Parathyroid adenoma (tissue), 2 donors: ENCODE data around the gene GPR32.
A peak's percentile ranks its signal among the peaks of the same experiment; 100 is the strongest.

Source experiments
- H2AFZ ChIP-seq: fragments of 300-600 bp; sonication (generic); one replicate; pipeline ENCODE4 v1.7.0; 2017; ENCODE audit warnings: antibody characterized with exemption, mild to moderate bottlenecking
- H3K27ac ChIP-seq: fragments of 300-600 bp; sonication (generic); one replicate; pipeline ENCODE4 v1.7.0; 2017
- H3K27me3 ChIP-seq: fragments of 300-600 bp; sonication (generic); one replicate; pipeline ENCODE4 v1.7.0; 2017; ENCODE audit warnings: low read length; ENCODE audit not compliant: control insufficient read depth, insufficient read depth
- H3K36me3 ChIP-seq: fragments of 300-600 bp; sonication (generic); one replicate; pipeline ENCODE4 v1.7.0; 2017; ENCODE audit warnings: low read length; ENCODE audit not compliant: control insufficient read depth, insufficient read depth
- H3K4me1 ChIP-seq: fragments of 300-600 bp; sonication (generic); one replicate; pipeline ENCODE4 v1.7.0; 2017; ENCODE audit warnings: control low read depth
- H3K4me2 ChIP-seq: fragments of 300-600 bp; sonication (generic); one replicate; pipeline ENCODE4 v1.7.0; 2017; ENCODE audit warnings: low read length
- H3K4me3 ChIP-seq: fragments of 300-600 bp; sonication (generic); one replicate; pipeline ENCODE4 v1.7.0; 2017; ENCODE audit warnings: low read depth, low read length
- H3K79me2 ChIP-seq: fragments of 300-600 bp; sonication (generic); one replicate; pipeline ENCODE4 v1.7.0; 2017; ENCODE audit warnings: control low read depth
- H3K9ac ChIP-seq: fragments of 300-600 bp; sonication (generic); one replicate; pipeline ENCODE4 v1.7.0; 2017; ENCODE audit warnings: mild to moderate bottlenecking
- H3K9me3 ChIP-seq: fragments of 300-600 bp; sonication (generic); one replicate; pipeline ENCODE4 v1.7.0; 2017; ENCODE audit warnings: low read length; ENCODE audit not compliant: control insufficient read depth
- CTCF ChIP-seq: fragments of 300-600 bp; sonication (generic); IDR thresholded peaks from one replicate; pipeline ENCODE4 v1.7.0; 2017; ENCODE audit warnings: antibody characterized with exemption, mild to moderate bottlenecking
- donor health status: primary hyperparathyroidism.

GPR32 gene

GRCh38 chr19:50817941-50818858 is 47.9 kb downstream of the GPR32 start:
- Histone ChIP-seq H3K4me2 (peak overlapping the region; percentile 59), H3K4me1 (no peaks in the 10 kb centered on the region), H3K27me3 (peaks cover 3% of the 10 kb centered on the region), H3K79me2 (no peaks in the 10 kb centered on the region), H2AFZ (peak overlapping the region; percentile 58), H3K9ac (no peak overlapping the region), H3K36me3 (no peaks in the 10 kb centered on the region), H3K9me3 (no peaks in the 10 kb centered on the region), H3K4me3 (peak overlapping the region; percentile 6), H3K27ac (no peak overlapping the region)
- TF ChIP-seq CTCF = no peak

- peaks cover 3% of the 10 kb centered on the region for H3K27me3 ChIP-seq
These were observed 48.7 kb downstream of the GPR32 start for GRCh38 chr19:50818859-50819472.

GRCh38 chr19:50819636-50820035 is 49.4 kb downstream of the GPR32 start:
- Histone ChIP-seq H3K27ac (no peak overlapping the region), H3K9me3 (no peaks in the 10 kb centered on the region), H3K79me2 (no peaks in the 10 kb centered on the region), H3K4me1 (no peaks in the 10 kb centered on the region), H2AFZ (no peak overlapping the region), H3K27me3 (peaks cover 3% of the 10 kb centered on the region), H3K9ac (no peak overlapping the region), H3K36me3 (no peaks in the 10 kb centered on the region), H3K4me2 (no peak overlapping the region), H3K4me3 (no peak overlapping the region)
- TF ChIP-seq CTCF = no peak

More at GRCh38 chr19:50818859-50819472, 48.7 kb downstream of the GPR32 start:
- Histone ChIP-seq H3K4me2 (no peak overlapping the region), H3K9ac (no peak overlapping the region), H2AFZ (no peak overlapping the region), H3K36me3 (no peaks in the 10 kb centered on the region), H3K9me3 (no peaks in the 10 kb centered on the region), H3K27ac (no peak overlapping the region), H3K4me1 (no peaks in the 10 kb centered on the region), H3K4me3 (no peak overlapping the region), H3K79me2 (no peaks in the 10 kb centered on the region)
- no peak for TF ChIP-seq CTCF

DNA sequence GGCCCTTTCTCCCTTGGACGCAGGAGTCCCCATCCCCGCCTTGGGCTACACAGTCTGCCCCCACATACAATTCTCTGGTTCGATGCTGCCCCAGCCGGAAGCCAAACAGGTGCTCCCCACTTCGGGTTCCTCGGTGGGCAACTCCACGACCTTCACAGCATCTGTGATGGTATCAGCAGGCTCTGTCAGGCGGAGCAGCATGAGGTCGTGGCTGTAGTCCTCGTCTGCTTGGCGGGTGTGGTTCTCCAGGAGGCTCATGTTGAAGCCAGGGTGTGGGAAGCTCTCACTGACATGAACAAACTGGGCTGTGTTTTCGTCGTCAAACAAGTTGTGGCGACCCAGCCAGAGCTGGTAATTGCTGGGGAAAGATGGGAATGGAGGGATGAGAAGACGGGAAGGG is 49.8 kb downstream of the GPR32 start:
- no peak overlapping the region for H3K4me3 ChIP-seq

More for the DNA sequence above, 49.8 kb downstream of the GPR32 start:
- Histone ChIP-seq H3K36me3 (no peaks in the 10 kb centered on the region), H3K79me2 (no peaks in the 10 kb centered on the region), H3K27ac (no peak overlapping the region), H3K27me3 (peaks cover 3% of the 10 kb centered on the region), H3K9ac (no peak overlapping the region), H3K4me1 (no peaks in the 10 kb centered on the region), H2AFZ (no peak overlapping the region), H3K9me3 (no peaks in the 10 kb centered on the region), H3K4me2 (no peak overlapping the region)
- no peak for TF ChIP-seq CTCF
